H1 (cell line): ENCODE results near the gene HNRNPA1. TPM values are rescaled to one million over a fixed set of nuclear protein-coding genes. Genes with fewer than 3 reads are reported as not detected.

Experiments
- ASH2L ChIP-seq: fragments of 200-600, 300-600 bp; sonication (generic); IDR thresholded peaks from one replicate; pipeline ENCODE4 v1.7.1; 2017; ENCODE audit warnings: low read length
- BRCA1 ChIP-seq: IDR thresholded peaks from 2 replicates; pipeline ENCODE4 v1.6.1; 2012; ENCODE audit warnings: low read depth, low read length, improper control_type of control experiment
- CHD7 ChIP-seq: fragments of 300-600 bp; sonication (generic); IDR thresholded peaks from 2 replicates; pipeline ENCODE4 v1.7.1; 2012; ENCODE audit warnings: low read length, moderate library complexity, mild to moderate bottlenecking, inconsistent platforms; ENCODE audit not compliant: insufficient replicate concordance
- POLR2AphosphoS5 ChIP-seq: IDR thresholded peaks from 2 replicates; pipeline ENCODE4 v1.6.1; 2011; ENCODE audit warnings: low read depth, low read length
- SIN3A ChIP-seq, 2 experiments: IDR thresholded peaks in 1 of 2; conservative IDR thresholded peaks in 1 of 2; 2 replicates each; pipeline ENCODE4 v1.6.1; 2011 to 2012; ENCODE audit warnings: low read length in 2 of 2, improper control_type of control experiment in 1 of 2, low read depth in 1 of 2, mild to moderate bottlenecking in 1 of 2
- TEAD4 ChIP-seq: IDR thresholded peaks from 2 replicates; pipeline ENCODE4 v1.6.1; 2012; ENCODE audit warnings: low read depth, low read length, inconsistent platforms, mixed read lengths
- polyA plus RNA-seq, 7 experiments: library from polyadenylated mRNA; depleted of rRNA in 3 of 7; stranded (reverse) in 5 of 7; unstranded in 2 of 7; fragments of >200 nt in 5 of 7; fragments of 200-250 nt in 2 of 7; gene quantifications; 1 replicate in 5 of 7; 2 replicates in 1 of 7; 4 replicates in 1 of 7; pipeline versions ENCODE4 v1.2.1 to v1.2.3, GENCODE V29; 2011 to 2013; ENCODE audit warnings: missing spikeins in 2 of 7, mixed read lengths in 2 of 7
- total RNA-seq: library from RNA; stranded (reverse); fragmentation: NEBNext Ultra II Directional; extraction: Animal tissue kit (Norgen Biotek cat#: 25700); gene quantifications from 2 replicates; pipeline ENCODE4 v1.2.1, GENCODE V29; 2021
- TF ChIP-seq, protein P1 (sequence below): IDR thresholded peaks from 2 replicates; pipeline ENCODE4 v1.6.1; 2012; ENCODE audit warnings: low read length, inconsistent platforms

HNRNPA1 gene
- total and polyA plus RNA-seq, 2 of the 8 experiments (the other 6 are each of a cell fraction or from before 2014, with no cell fraction given), result 835 to 2,738 TPM

GRCh38 chr12:54238531-54238930 lies 42.0 kb upstream of the HNRNPA1 start (continued):
- TF ChIP-seq CHD7, result no peak
- TF ChIP-seq ASH2L, result no peak
- no peak for TF ChIP-seq POLR2AphosphoS5
- TF ChIP-seq TEAD4, result no peak
- no peak for TF ChIP-seq SIN3A (conservative IDR thresholded peaks at IDR 0.05 in 1 of 2, IDR thresholded peaks at IDR 0.05 in 1 of 2; ENCODE audit: low read depth in 1 of 2, low read length in 2 of 2)
- TF ChIP-seq, protein P1, sequence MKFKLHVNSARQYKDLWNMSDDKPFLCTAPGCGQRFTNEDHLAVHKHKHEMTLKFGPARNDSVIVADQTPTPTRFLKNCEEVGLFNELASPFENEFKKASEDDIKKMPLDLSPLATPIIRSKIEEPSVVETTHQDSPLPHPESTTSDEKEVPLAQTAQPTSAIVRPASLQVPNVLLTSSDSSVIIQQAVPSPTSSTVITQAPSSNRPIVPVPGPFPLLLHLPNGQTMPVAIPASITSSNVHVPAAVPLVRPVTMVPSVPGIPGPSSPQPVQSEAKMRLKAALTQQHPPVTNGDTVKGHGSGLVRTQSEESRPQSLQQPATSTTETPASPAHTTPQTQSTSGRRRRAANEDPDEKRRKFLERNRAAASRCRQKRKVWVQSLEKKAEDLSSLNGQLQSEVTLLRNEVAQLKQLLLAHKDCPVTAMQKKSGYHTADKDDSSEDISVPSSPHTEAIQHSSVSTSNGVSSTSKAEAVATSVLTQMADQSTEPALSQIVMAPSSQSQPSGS, result no peak
- TF ChIP-seq BRCA1, result no peak
- TF ChIP-seq, all 59 proteins: peak for 0
